Motor neuron (in vitro differentiated cells): ENCODE results near the gene ITGA1. TPM values are rescaled to one million over a fixed set of nuclear protein-coding genes. Genes with fewer than 3 reads are reported as not detected.

Source experiments
- ATAC-seq, 8 experiments: fragments of 200-7000 bp; cut with Tn5 transposase; replicated peaks in 6 of 8; 2 replicates each; pipeline ENCODE4 v1.8.0; 2021; ENCODE audit warnings: mild to moderate bottlenecking in 8 of 8, moderate library complexity in 8 of 8
- H3K27ac ChIP-seq, 2 donors: fragments of 250-450 bp; sonication (Bioruptor Pico); 2 replicates each; pipeline ENCODE4 v1.9.0; 2021; ENCODE audit warnings: antibody characterized with exemption in 2 of 2, mild to moderate bottlenecking in 2 of 2, moderate library complexity in 1 of 2
- H3K4me1 ChIP-seq, 2 donors: fragments of 250-450 bp; sonication (Bioruptor Pico); replicated peaks in 1 of 2; 2 replicates each; pipeline ENCODE4 v1.6.1; 2021; ENCODE audit warnings: antibody characterized with exemption in 2 of 2, mild to moderate bottlenecking in 2 of 2, moderate library complexity in 1 of 2
- H3K4me3 ChIP-seq, 5 donors: fragments of 250-450 bp; sonication (Bioruptor Pico); 2 replicates each; pipeline ENCODE4 v1.9.0; 2021; ENCODE audit warnings: antibody characterized with exemption in 5 of 5, mild to moderate bottlenecking in 5 of 5, moderate library complexity in 4 of 5
- WGBS, 10 experiments: fragments of 450-650 bp; shearing (Covaris generic); methylation state at CpG; one replicate each; pipeline ENCODE4 v1.0.0; 2022; 5-methylcytosine and 5-hydroxymethylcytosine counted together
- in situ Hi-C, 9 experiments: fragments of 400-800 bp; cut with MboI; loops; one replicate each; pipeline ENCODE4 v1.15.0; 2021; ENCODE audit warnings: low sequenced_read_pairs in 9 of 9, low pct_unique_long_range_greater_than_20kb in 2 of 9; ENCODE audit not compliant: unreplicated experiment in 9 of 9
- total RNA-seq, 8 experiments: library from RNA; unstranded; fragments of 300-600 nt; gene quantifications; 2 replicates each; pipeline versions ENCODE4 v1.2.3 to v1.2.4, GENCODE V29; 2022

ITGA1 gene
- total RNA-seq, 8 experiments from 2014 or later, result 0.11 to 164 (median 20.6) TPM

GRCh38 chr5:52827815-52828214, 40.1 kb downstream of the ITGA1 start:
- H3K4me3 ChIP-seq, result no peak overlapping the region
- H3K27ac ChIP-seq, result no peak overlapping the region
- in situ Hi-C loops, result no loop called here
- WGBS, 10 experiments, result 100% methylated on average over 1 of the region's 1 CpG; no CpG with 5 or more reads in 4 of the 10 experiments
- ATAC-seq, result no peak
- H3K4me1 ChIP-seq, result no peaks in the 10 kb centered on the region

GRCh38 chr5:52829664-52830063, 41.9 kb downstream of the ITGA1 start:
- H3K27ac ChIP-seq, result no peak overlapping the region
- in situ Hi-C loops, result no loop called here

GRCh38 chr5:52830650-52831049, 42.9 kb downstream of the ITGA1 start:
- H3K4me3 ChIP-seq, result no peak overlapping the region
- 0 to 92% (median 56%) methylated on average over 1 to 2 of the region's 2 CpGs; no CpG with 5 or more reads in 2 of the 10 experiments for WGBS, 10 experiments
- H3K4me1 ChIP-seq, result no peaks in the 10 kb centered on the region
- peak in 4 of 8 experiments; percentile 24 to 89 (median 80) for ATAC-seq
- no peak overlapping the region for H3K27ac ChIP-seq
- in situ Hi-C loops, result no loop called here

More at GRCh38 chr5:52829664-52830063, 41.9 kb downstream of the ITGA1 start:
- no peak overlapping the region for H3K4me3 ChIP-seq
- no peaks in the 10 kb centered on the region for H3K4me1 ChIP-seq
- no peak for ATAC-seq

GRCh38 chr5:52831786-52832511, 44.2 kb downstream of the ITGA1 start:
- in situ Hi-C loops, result no loop called here
- Histone ChIP-seq H3K27ac (no peak overlapping the region), H3K4me1 (no peaks in the 10 kb centered on the region), H3K4me3 (no peak overlapping the region)
- 17 to 100% (median 76%) methylated on average over 1 to 2 of the region's 2 CpGs; no CpG with 5 or more reads in 2 of the 10 experiments for WGBS, 10 experiments
- no peak for ATAC-seq

- Histone ChIP-seq H3K4me3 (no peak overlapping the region), H3K4me1 (no peaks in the 10 kb centered on the region), H3K27ac (no peak overlapping the region)
- in situ Hi-C loops, result no loop called here
- WGBS, 10 experiments, result 80 to 100% (median 96%) methylated on average over 2 of the region's 2 CpGs; no CpG with 5 or more reads in 1 of the 10 experiments
- ATAC-seq, result no peak
Measured at GRCh38 chr5:52834320-52834719, 46.6 kb downstream of the ITGA1 start.

- no peaks in the 10 kb centered on the region for H3K4me1 ChIP-seq
- peak in 3 of 8 experiments; percentile 22 to 96 (median 81) for ATAC-seq
- in situ Hi-C loops, result no loop called here
- no peak overlapping the region for H3K4me3 ChIP-seq
- 0 to 91% (median 75%) methylated on average over 1 to 7 of the region's 7 CpGs; no CpG with 5 or more reads in 2 of the 10 experiments for WGBS, 10 experiments
- H3K27ac ChIP-seq, result no peak overlapping the region
Measured at GRCh38 chr5:52837068-52837467, 49.4 kb downstream of the ITGA1 start.

GRCh38 chr5:52837591-52838001, 49.9 kb downstream of the ITGA1 start:
- H3K4me3 ChIP-seq, result no peak overlapping the region
- no peak for ATAC-seq
- in situ Hi-C loops, result no loop called here
- no peak overlapping the region for H3K27ac ChIP-seq
- WGBS, 10 experiments, result 7 to 100% (median 78%) methylated on average over 2 of the region's 2 CpGs; no CpG with 5 or more reads in 1 of the 10 experiments
- no peaks in the 10 kb centered on the region for H3K4me1 ChIP-seq

- 50 to 100% (median 84%) methylated on average over 1 to 7 of the region's 7 CpGs for WGBS, 10 experiments
- in situ Hi-C loops, result no loop called here
- Histone ChIP-seq H3K4me1 (no peaks in the 10 kb centered on the region), H3K27ac (no peak overlapping the region), H3K4me3 (no peak overlapping the region)
- ATAC-seq, result no peak
Measured at GRCh38 chr5:52838326-52839015, 50.8 kb downstream of the ITGA1 start.

- 20 to 100% (median 62%) methylated on average over 1 of the region's 1 CpG; no CpG with 5 or more reads in 4 of the 10 experiments for WGBS, 10 experiments
- ATAC-seq, result no peak
- H3K4me3 ChIP-seq, result no peak overlapping the region
- H3K4me1 ChIP-seq, result no peaks in the 10 kb centered on the region
- no peak overlapping the region for H3K27ac ChIP-seq
- in situ Hi-C loops, result no loop called here
Measured at GRCh38 chr5:52839285-52839684, 51.6 kb downstream of the ITGA1 start.

- 36 to 72% (median 65%) methylated on average over 3 to 8 of the region's 8 CpGs; no CpG with 5 or more reads in 2 of the 10 experiments for WGBS, 10 experiments
- no peak overlapping the region for H3K4me3 ChIP-seq
- peak in 3 of 8 experiments; percentile 61 to 80 (median 65) for ATAC-seq
- no peaks in the 10 kb centered on the region for H3K4me1 ChIP-seq
- no peak overlapping the region for H3K27ac ChIP-seq
- in situ Hi-C loops, result no loop called here
Measured at GRCh38 chr5:52840277-52841050, 52.7 kb downstream of the ITGA1 start.

GRCh38 chr5:52841114-52841513, 53.4 kb downstream of the ITGA1 start:
- in situ Hi-C loops, result no loop called here
- ATAC-seq, result no peak
- H3K4me3 ChIP-seq, result no peak overlapping the region
- no peaks in the 10 kb centered on the region for H3K4me1 ChIP-seq
- H3K27ac ChIP-seq, result no peak overlapping the region

GRCh38 chr5:52842111-52842510, 54.4 kb downstream of the ITGA1 start:
- no peak for ATAC-seq
- H3K27ac ChIP-seq, result no peak overlapping the region
- in situ Hi-C loops, result no loop called here
- H3K4me1 ChIP-seq, result no peaks in the 10 kb centered on the region
- no peak overlapping the region for H3K4me3 ChIP-seq

- H3K4me1 ChIP-seq, result no peaks in the 10 kb centered on the region
- ATAC-seq, result no peak
- 0 to 100% (median 50%) methylated on average over 1 of the region's 1 CpG; no CpG with 5 or more reads in 3 of the 10 experiments for WGBS, 10 experiments
- in situ Hi-C loops, result no loop called here
- no peak overlapping the region for H3K4me3 ChIP-seq
- H3K27ac ChIP-seq, result no peak overlapping the region
Measured at GRCh38 chr5:52844885-52845284, 57.2 kb downstream of the ITGA1 start.
